Stimulated activated CD8-positive, alpha-beta memory T cell treated with anti-CD3 and anti-CD28 coated beads, Interleukin-7, amount 100 ng/mL, for 48 hours (primary cell): ENCODE data around the gene TMPRSS3.

Experiments used
- DNase-seq, 2 donors: peaks; one replicate each; pipeline ENCODE4 v3.0.0-alpha.2; 2020; ENCODE audit warnings: low read depth in 1 of 2; ENCODE audit errors: extremely low read depth in 1 of 2

The TMPRSS3 gene

DNA sequence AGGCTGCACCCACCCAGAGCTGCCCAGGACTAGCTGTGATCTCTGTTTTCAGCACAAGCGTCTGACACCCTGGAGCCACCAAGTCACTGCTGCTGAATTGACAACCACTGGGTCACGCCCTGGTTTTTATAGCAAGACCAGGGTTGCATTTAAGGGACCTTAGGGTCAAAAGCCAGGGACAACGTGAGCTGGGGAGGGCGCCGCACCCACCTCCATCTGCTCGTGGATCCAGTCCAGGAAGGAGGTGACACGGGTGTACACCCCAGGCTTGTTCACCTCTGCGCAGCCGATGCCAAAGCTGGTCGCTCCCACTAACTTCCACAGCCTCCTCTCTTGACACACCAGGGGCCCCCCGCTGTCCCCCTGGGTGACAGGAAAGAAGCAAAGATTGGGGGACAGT lies 20.3 kb downstream of the TMPRSS3 start:
- no peak for DNase-seq

DNA sequence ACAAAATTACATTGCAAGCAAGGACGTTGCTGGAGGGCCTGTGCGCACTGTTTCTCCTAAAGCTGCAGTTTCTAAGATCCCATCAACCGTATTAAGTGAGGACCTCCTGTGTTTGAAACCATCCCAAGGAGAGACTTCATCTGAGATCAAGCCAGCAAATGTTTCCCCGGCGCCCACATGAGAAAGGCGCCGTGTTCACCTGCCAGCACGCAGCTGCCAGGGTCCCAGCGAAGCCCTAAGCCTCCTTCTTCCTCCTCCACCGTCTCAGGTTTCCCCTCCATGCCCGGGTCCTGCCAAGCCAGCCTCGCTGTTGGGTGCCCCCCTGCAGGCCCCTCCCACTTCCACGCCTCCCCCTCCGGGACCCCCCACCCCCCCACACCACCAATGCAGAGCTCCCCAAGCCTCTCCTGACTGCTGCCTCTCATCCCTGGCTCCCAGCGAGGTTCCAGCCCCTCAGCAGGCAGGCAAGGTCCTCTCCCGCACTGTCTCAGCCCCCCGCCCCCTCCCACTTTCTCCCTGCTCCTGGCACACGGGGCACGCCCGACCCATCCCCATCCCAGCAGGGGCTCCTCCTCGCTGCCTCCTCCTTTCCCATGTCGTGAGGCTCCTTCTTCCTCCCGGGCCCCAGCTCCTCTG lies 20.9 kb downstream of the TMPRSS3 start:
- DNase-seq: no peak

DNA sequence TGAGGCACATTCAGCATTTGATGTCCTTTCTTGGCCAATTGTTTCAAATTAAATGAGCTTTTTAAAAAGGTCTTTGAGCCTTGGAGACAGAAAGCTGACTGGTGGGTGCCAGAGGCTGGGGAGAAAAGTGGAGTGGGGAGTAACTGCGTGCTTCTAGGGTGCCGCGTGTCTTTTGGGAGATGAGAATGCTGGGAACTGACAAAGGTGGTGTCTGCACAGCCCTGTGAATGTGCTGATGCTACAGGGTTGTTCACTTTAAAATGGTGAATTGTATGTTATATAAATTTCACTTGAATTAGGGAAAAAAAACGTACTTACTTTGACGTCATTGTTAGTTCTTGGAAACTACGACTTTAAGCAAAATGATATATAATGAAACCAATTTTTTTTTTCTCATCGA lies 21.4 kb downstream of the TMPRSS3 start:
- no peak for DNase-seq

DNA sequence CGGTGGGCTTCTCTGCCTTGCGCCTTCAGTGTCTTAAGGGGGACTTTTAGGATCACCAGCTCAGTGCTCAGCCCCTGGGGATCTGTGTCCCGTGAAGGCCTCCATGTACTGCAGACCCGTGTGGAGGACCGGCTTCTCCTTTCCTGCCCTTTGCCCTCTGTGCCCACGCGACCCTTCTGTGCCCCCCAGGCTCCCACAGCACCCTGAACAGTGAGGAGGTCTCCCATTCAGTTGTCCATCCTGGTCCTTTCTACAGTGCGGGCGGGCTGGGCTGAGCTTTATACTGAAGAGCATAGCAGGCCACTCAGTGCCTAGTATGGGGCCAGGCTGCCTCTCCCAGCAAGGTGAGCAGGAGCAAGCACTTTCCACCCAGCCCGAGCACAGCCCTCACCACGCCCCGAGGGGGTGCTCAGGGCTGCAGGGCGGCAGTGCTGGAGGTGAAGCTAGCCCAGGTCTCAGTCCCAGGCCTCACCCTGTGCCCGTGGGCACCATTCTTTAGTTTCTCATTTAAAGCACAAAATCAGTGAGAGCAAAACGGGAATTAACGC lies 21.9 kb downstream of the TMPRSS3 start:
- DNase-seq: no peak

DNA sequence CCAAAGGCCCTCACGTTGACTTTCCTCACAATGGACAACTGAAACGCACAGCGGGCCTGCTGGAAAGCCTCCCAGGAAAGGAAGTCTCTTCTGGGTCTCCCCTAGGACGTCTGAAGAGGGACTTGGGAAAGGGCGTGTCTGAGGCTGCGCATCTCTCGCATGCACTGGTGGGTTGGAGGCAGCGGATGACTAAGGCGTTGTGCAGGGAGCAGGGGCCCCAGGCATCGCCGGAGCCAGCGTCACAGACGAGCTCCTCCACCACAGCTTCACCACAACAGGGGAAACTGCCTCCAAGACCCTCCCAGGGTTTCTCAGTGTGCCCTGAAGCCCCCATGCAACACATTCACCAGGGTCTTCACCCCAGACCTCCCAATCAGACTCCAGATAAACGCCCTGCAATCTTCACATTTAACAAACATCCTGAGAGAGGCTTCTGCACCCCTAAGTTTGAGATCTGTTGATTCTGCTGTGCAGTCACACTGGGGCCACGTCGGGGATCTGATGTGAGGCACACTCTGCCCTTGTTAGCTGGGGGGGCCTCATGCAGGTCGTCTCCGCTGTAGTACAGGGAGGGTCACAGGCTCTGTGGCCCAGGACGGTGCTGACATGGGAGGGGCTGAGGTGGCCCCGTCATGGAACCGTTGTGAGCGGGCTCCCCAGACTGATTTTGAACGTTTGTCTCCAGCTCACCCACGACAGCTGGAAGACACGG lies 22.5 kb downstream of the TMPRSS3 start:
- peak; percentile 41 to 44 for DNase-seq

DNA sequence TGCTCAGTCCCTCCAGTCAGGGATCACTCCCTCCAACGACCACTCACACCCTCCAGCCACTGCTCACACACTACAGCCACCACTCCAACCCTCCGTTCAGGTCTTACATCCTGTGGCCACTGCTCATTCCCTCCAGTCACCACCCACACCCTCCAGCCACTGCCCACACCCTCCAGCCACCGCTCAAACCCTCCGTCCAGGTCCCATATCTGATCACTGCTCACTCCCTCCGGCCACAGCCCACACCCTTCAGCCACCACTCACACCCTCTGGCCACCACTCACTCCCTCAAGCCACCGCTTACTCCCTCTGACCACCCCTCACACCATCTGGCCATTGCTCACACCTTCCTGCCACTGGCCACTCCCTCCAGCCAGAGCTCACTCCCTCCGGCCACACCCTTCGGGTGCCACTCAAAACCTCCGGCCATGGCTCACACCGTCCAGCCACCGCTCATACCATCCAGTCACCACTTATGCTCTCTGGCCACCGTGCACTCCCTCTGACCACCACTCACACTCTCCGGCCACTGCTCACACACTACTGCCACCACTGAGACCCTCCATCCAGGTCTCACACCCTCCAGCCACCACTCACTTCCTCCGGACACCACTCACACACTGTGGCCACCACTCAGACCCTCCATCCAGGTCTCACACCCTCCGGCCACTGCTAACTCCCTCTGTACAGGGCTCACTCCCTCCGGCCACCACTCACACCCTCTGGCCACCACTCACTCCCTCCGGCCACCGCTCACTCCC lies 24.8 kb downstream of the TMPRSS3 start:
- DNase-seq: no peak

DNA sequence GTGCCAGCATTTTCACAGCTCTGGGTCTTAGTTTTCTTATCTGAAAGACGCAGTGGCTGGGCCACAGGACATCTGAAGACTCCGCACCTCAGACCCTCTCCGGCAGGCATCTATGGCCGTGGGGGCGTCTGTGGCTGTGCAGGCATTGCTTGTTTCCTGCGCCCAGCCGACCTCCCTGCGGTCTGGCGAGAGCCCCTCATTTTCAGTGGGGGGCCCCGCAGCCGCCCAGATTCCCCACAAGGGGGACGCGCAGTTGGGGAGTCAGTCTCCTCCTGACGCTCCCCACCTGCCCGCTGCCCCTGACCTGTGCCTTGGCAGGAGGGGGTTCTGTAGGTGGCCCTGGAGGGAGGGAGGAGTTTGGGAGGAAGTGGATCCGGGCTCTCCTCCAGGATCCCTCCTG lies 26.0 kb downstream of the TMPRSS3 start:
- no peak for DNase-seq

DNA sequence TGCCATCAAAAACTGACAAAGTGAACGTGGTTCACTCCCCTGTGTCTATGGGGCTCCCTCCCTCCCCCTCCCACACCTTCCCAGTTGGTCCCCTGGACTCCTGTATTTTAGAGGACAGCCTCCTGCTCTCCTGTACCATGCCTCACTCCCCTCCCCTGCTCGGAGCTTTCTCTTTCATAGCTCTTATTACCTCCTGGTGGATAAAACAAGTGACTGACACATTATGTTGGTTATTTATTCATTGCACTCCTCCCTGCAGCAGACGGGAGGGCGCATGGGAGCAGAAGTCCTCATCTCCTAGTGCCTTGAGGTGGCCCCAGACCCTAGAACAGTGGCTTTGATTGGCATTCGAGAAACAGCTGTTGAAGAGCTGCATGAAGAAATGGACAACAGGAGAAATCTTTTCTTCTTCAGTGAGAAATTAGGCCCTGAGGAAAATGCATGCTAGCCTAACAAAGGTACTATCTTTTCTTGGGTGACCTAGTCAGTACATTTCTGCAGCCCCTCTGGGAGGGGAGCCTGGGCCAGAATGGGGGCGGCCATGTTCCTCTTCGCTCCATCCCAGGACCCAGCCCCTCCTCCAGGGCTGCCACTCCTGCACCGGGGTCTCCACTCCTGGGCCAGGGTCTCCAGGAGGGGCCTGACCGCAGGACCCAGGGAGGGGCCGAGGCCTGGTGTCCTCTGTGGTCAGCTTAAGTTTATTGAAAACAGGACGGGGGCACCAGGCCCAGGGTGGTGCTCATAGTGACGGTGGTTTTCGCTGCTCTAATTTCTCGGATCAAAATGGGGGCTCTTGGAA lies 28.3 kb downstream of the TMPRSS3 start:
- DNase-seq: no peak

DNA sequence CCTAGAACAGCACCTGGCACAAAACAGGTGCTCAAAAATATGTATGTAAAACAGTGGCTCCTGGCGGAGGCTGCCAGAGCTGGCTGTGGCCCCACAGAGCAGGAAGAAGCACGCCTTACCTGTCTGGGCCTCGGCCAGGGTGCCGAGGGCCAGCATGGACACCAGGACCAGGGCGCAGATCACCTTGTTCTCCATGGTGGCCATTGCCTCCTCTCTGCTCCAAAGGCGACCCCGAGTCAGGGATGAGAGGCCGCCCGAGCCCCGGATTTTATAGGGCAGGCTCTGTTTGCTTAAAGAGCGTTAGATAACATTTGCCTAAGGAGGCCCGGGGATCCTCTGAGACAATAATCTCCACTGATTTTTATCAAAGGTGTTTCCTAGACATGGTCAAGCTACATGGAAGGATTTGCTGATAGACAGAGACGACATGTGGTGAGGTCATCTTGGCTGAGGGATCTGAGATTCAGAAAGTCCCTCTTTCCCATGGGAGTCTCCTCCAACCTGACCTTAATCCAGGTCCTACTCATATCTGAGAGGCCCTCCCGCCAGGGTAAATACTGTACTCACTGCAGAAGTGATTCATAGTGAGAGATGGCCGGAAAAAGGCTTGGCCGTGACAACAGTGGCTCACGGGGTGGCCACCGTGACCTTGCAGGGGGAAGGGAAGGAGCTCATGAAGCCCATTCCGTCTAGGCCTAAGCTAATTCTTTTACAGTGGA lies 29.4 kb downstream of the TMPRSS3 start, which contains the start of gene TFF1:
TSS of gene TFF1 (minus strand) at position 244 of the 719 bp plus-strand sequence. CDS start at position 204, 40 bp downstream.
- DNase-seq: no peak

DNA sequence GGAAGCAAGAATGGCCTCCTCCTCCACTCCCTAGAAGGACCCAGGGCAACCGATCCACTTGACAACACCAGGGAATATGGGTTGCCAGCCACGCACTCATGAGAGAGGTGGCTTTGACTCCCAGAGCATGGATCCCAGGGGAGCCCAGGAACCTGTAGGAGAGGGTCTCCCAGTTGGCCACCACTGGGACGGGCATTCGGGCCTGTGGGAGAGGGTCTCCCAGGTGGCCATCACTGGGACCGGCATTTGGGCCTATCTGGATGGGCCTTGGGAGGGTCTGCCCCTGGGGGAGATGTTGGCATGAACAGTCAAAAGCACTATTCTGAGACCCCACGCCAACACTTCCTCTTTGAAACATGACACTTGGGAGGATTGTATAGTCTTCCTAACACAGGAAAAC lies 30.1 kb downstream of the TMPRSS3 start:
- no peak for DNase-seq

DNA sequence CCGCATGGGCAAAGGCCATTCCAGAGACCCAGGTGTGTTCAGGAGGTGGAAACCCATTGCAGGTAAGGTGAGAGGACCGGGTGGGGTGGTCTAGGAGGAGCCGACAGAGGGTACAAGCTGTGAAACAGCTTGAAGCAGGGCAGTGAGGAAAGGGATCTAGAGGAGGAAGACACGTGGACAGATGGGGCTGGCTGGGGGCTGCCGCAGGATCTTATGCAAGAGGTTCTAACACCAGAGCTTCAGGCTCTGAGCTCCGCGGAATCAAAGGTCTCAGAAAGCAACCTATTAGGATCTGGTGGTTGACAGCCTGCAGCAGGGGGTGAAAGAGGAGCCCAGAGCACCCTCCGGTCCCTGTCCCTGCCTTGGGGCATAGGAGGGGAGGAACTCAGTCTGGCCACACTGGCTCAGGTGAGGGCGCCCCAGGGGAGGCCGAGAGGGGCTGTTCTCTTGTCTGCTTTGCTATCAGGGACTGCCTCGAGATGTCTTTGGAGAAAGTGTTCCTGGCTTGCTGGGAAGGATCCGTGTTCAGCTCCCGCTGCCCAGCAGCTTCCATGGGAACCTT lies 31.5 kb downstream of the TMPRSS3 start:
- no peak for DNase-seq

DNA sequence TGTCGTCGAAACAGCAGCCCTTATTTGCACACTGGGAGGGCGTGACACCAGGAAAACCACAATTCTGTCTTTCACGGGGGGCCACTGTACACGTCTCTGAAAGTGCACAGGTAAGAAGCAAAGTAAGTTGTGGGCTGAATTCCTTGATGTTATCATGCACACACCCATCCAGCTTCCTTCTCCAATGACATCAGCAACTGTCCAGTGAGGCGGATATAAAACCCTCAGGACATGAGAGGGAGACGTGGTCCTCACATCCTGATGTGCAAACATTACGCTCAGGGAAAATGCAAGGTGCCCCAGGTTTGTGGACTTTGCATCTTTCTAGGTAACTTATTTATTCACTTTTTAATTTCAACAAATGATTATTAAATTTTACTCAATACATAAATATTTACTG lies 32.5 kb downstream of the TMPRSS3 start:
- DNase-seq: no peak

DNA sequence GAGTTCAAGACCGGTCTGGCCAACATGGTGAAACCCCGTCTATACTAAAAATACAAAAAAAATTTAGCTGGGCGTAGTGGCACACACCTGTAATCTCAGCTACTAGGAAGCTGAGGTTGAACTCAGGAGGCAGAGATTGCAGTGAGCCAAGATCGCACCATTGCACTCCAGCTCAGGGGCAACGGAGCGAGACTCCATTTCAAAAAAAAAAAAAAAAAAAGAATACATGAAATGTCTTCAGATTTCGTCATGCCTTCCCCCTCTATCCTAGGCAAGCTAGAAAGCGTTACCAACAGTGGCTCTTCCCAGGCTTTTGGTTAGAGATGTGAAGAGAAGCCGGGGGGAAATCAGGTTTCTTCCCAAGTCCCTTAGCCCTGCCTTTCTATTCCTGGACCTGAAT lies 33.2 kb downstream of the TMPRSS3 start:
- DNase-seq: no peak

DNA sequence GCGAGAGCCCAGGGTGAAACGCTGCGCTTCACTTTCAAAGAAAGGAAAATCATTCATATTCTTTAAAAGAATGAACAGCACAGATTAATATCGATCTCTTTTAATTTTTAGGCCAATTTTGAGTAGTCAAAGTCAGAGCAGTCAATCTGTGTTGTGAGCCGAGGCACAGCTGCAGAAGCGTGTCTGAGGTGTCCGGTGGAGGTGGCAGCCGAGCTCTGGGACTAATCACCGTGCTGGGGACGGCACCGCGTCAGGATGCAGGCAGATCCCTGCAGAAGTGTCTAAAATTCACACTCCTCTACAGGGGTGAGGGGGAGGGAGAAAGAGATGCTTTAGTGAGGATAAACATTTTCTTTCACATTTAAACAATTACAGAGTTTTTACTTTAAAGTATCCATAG lies 33.7 kb downstream of the TMPRSS3 start:
- DNase-seq: no peak

DNA sequence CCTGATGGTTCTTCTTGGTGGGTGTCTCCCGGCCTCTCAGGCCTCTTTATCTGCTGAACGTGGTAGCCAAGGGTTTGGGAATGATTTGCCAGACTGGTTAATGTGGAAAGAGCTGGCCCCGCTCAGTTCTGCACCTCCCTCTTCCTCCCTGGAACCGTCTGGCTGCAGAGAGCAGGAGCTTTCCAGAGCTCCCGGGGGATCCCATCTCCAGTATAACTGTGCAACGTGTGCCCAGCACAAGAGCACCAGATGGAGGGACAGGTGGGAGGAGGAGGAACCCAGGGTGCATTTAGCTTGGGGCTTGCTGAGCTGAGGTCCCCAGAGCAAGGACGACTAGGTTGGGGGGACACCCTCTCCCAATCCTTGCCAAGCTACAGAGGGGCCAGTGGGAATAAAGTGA lies 34.6 kb downstream of the TMPRSS3 start:
- no peak for DNase-seq

DNA sequence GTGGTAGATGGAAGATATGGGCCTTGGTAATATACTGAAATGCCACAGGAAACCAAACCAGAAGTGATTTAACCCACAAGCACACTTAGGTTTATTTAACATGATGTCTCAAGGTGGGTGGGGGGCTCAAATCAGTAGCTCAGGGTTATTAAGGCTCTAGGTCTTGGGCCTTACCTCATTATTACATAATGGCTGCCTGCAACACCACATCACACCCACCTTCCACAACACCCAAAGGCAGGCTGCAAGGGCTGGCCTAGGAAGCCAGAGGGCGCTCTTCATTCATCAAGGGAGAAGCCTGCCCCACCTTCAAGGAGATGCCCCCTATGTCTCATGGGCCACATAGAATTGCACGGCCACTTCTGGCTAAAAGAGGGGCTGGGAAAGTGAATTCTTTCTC lies 35.5 kb downstream of the TMPRSS3 start:
- no peak for DNase-seq

DNA sequence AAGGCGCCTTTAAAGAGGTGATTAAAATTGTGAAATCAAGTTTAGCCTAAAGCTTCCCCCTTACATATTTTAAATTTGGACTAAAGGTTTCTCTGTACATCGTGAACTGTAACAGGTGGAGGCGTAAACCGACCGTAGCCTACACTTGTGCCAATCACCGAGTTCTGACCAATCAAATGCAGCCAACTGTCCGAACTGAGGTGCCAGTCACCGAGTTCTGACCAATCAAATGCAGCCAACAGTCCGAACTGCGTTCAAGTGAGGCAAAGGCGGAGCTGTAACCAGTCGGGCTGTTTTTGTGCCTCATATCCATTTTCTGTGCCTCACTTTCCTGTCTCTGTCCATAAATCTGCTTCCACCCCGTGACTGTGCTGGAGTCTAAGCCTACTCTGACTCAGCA lies 36.9 kb downstream of the TMPRSS3 start:
- no peak for DNase-seq

DNA sequence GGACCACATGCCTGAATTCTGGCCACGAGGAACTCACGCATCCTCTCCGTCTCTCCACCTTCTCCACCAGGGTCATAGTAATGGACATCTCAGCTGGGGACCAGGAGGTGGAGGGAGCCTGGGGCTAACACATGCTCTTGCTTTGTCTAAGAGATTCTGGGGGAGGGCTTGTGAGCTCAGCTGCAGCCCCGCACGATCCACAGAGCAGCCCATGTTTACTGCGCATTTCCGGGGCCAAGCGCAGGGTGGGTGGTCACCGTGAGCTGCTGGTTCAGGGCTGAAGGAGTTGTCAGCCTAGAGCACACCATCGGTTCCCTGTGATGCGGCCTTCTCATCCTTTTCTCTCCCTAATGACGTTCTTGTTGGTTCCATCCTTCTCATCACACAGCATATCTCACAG lies 37.6 kb downstream of the TMPRSS3 start:
- no peak for DNase-seq

DNA sequence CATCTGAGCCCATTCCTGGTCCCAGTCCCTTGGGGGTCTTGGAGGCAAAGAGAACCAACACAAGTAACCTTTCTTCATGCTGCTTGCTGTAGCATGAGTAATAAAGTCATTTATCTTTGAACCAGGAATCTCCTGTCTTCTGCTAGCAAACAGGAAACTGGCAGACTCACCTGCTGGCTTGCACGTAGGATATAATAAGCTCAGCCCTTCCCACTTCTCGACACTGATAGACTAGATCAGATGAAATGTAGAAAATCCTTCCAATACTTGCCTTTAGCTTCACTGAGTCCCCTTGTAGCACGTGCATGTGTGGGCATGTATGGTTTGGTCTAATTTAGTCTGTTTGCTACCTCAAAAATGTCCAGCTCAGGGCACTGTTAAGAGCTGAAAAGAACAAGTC lies 38.5 kb downstream of the TMPRSS3 start:
- DNase-seq: no peak

DNA sequence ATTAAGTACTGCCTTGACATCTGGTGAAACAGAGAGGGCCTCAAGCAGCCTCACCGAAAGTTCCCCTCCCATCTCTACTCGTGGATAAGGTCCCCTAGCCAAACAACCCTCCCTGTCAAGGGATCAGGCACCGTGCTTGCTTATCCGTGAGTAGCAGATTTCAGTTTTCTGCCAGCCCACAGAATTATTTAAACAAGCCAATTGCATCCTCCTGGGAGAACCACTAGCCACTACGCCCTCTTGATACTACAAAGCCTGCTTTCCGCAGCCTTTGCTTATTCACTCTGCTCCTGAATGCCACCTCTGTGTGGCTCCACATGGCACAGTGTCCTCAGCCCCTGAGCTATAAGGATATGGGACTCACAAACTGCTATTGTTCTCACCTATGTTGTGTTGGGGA lies 39.2 kb downstream of the TMPRSS3 start:
- DNase-seq: no peak
